Naive B cell (primary cell): ENCODE measurements around the gene ZBED3. TPM values are rescaled to one million over a fixed set of nuclear protein-coding genes. Genes with fewer than 3 reads are reported as not detected.
"Not testable (repeated sequence)": the region's sequence is repeated elsewhere in the genome, so short reads cannot be mapped to it uniquely, and the experiment has no call there.

ENCODE experiments used
- ATAC-seq, 2 donors: fragments of 150-1000 bp; cut with Tn5 transposase; 2 replicates each; pipeline ENCODE4 v1.10.0; 2021; ENCODE audit warnings: low read depth in 2 of 2, mild to moderate bottlenecking in 2 of 2, moderate library complexity in 2 of 2
- DNase-seq: peaks from one replicate; pipeline ENCODE4 v3.0.0; 2022
- H3K27ac Mint-ChIP-seq, 6 donors: one replicate each; pipeline ENCODE4 v1.8.0; 2020 to 2022; ENCODE audit warnings: mild to moderate bottlenecking in 6 of 6, mixed read lengths in 6 of 6, moderate library complexity in 5 of 6, inconsistent platforms in 2 of 6
- H3K27me3 Mint-ChIP-seq, 3 donors: one replicate each; pipeline ENCODE4 v1.8.0; 2021 to 2022; ENCODE audit warnings: mixed read lengths in 3 of 3, mild to moderate bottlenecking in 1 of 3
- H3K36me3 Mint-ChIP-seq, 2 donors: one replicate each; pipeline ENCODE4 v1.8.0; 2020 to 2022; ENCODE audit warnings: mixed read lengths in 2 of 2, inconsistent platforms in 1 of 2, mild to moderate bottlenecking in 1 of 2
- H3K4me1 Mint-ChIP-seq, 3 donors: one replicate each; pipeline ENCODE4 v1.8.0; 2020 to 2022; ENCODE audit warnings: mixed read lengths in 3 of 3, inconsistent platforms in 1 of 3, mild to moderate bottlenecking in 1 of 3, moderate library complexity in 1 of 3
- H3K4me3 Mint-ChIP-seq, 8 donors: one replicate each; pipeline ENCODE4 v1.8.0; 2020 to 2022; ENCODE audit warnings: mild to moderate bottlenecking in 8 of 8, mixed read lengths in 8 of 8, moderate library complexity in 8 of 8, inconsistent platforms in 2 of 8
- H3K9me3 Mint-ChIP-seq, 7 donors: one replicate each; pipeline ENCODE4 v1.8.0; 2020 to 2022; ENCODE audit warnings: mixed read lengths in 7 of 7, mild to moderate bottlenecking in 5 of 7, inconsistent platforms in 2 of 7, moderate library complexity in 1 of 7
- polyA plus RNA-seq, 6 donors: library from polyadenylated mRNA; unstranded; fragments of 300-500 nt; fragmentation: Illumina TruSeq; gene quantifications; one replicate each; pipeline ENCODE4 v1.2.3, GENCODE V29; 2021; ENCODE audit warnings: low read depth in 6 of 6

The ZBED3 gene
- polyA plus RNA-seq, 6 donors from 2014 or later: 0.28 to 0.49 (median 0.39) TPM; not detected in 1

DNA sequence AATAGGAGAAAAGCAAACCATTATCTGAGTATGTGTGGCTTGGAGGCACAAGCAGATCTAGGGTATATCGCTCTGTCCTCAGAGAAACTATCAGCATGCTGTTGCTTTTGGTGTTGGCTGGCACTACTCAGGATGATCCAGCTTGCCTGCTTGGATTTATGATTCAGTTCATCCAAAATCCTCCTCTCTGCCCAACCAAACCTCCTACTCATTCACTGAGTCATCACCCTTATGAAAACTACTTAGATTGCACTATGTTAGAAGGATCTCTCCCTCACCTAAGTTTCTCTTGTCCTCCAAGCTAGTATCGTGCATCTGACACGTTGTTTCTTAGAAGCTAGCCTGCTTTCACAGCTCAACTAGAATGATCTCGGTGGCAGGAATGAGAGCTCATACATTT lies 14.2 kb upstream of the ZBED3 start:
- ATAC-seq (no peak), DNase-seq (no peak)
- Mint-ChIP-seq H3K4me3 (no peak overlapping the region), H3K36me3 (no peaks in the 10 kb centered on the region), H3K9me3 (no peaks in the 10 kb centered on the region), H3K4me1 (no peaks in the 10 kb centered on the region), H3K27ac (no peak overlapping the region), H3K27me3 (no peaks in the 10 kb centered on the region)

DNA sequence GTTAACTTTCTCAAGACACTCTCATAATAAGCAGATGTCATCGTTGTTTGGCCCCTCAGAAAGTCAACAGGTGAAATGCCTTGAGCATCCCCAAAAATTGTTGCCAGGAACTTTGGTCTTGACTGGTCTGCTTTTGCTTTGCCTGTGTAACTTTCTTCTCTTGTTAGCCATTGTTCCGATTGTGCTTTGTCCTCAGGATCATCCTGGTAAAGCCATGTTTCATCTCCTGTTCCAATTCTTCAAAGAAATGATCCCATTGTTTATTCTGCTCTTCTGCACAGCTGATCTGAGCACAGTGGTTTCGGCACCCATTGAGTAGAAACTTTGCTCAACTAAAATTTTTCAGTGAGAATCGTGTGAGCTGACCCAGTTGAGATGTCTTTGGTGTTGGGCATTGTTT lies 8.1 kb upstream of the ZBED3 start:
- Mint-ChIP-seq H3K36me3 (no peaks in the 10 kb centered on the region), H3K27ac (no peak overlapping the region), H3K9me3 (peaks cover 0 to 1% (median 0%) of the 10 kb centered on the region in 7 donors), H3K4me3 (no peak overlapping the region), H3K4me1 (no peaks in the 10 kb centered on the region), H3K27me3 (no peaks in the 10 kb centered on the region)
- no peak for ATAC-seq
- DNase-seq: no peak

DNA sequence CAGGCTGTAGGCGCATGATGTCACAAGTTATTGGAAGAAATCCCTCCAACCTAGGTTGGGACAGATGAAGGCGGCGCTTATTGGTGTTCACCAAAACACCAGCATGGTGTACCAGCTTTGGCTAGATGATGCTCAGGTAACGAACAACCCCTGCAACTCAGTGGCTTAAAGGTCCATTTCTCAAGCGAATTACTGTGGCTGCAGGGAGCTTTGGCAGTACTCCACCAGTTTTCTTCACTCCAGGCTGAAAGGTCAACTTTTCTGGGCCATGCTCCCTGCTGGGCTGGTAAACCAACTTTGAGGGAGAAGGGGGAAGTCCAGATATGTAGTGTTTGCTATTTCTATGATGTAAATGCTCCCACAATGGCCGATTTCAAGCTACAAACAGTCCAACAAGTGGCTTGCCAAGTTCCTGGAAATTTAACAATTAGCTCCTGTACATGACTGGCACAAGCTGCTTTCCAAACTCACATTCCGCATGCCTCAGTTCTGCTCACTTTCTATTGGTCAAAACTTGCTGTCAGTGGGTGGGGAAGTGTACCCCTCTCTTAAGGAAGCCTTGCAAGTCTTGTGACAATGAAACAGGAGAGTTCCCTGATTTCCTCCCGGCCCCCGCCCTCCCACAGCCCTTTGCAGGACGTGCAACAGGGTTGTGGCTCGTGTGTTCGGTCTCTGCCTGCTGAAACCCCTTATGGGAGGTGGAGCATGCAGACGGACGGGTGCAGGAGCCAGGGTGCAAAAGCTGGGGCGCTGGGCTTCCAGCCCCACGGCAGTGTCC lies 588 bp upstream of the ZBED3 start:
- Mint-ChIP-seq H3K4me3 (peak overlapping the region; percentile 83 to 96 (median 93)), H3K4me1 (peaks cover 14 to 16% (median 14%) of the 10 kb centered on the region in 3 donors), H3K27me3 (peaks cover 0 to 12% (median 8%) of the 10 kb centered on the region in 3 donors), H3K9me3 (peaks cover 0 to 2% (median 0%) of the 10 kb centered on the region in 7 donors), H3K36me3 (no peaks in the 10 kb centered on the region), H3K27ac (peak overlapping the region in 4 of 6 donors; percentile 45 to 91 (median 62))
- DNase-seq (no peak), ATAC-seq (peak in 1 of 2 donors; percentile 5)

DNA sequence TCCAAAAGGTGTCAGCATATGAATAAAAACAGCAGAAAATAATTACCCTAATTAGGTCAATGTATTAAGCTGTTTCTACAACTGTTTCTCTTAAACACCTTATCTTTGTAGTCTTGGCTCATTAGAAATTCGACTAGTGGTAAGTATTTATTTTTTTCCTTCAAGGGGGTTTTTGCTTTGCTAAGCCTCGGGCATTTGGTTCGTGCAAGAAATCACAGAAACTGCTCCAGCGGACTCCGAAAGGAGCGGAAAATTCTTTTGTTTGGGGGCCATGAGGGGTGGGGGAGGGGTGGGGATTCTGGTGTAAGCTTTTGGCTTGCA lies 757 bp downstream of the ZBED3 start:
- peak overlapping the region in 3 of 6 donors; percentile 45 to 83 (median 51) for H3K27ac Mint-ChIP-seq

DNA sequence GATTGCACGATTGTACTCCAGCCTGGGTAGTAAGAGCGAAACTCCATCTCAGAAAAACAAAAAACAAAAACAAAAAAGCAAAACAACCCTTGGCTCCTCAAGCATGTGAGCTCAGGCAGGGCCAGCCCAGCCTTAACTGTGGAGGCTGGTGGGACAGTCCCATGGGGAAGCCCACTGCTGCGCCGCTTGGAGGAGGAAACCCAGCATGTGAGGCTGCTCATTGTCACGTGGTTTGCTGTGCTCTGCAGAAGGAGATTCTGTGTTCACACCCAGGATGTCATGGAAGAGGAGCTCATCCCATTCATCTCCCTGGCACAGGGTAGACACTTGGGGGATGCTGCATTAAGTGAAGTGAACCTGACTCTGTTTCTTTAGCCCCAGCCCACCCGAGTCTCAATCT lies 4.0 kb downstream of the ZBED3 start:
- no peak for ATAC-seq

More for the DNA sequence above, 757 bp downstream of the ZBED3 start:
- Mint-ChIP-seq H3K4me1 (peaks cover 14 to 16% (median 14%) of the 10 kb centered on the region in 3 donors), H3K36me3 (no peaks in the 10 kb centered on the region), H3K4me3 (peak overlapping the region; percentile 83 to 96 (median 93)), H3K9me3 (peaks cover 0 to 2% (median 0%) of the 10 kb centered on the region in 7 donors), H3K27me3 (peaks cover 0 to 12% (median 8%) of the 10 kb centered on the region in 3 donors)
- no peak for DNase-seq
- no peak for ATAC-seq

DNA sequence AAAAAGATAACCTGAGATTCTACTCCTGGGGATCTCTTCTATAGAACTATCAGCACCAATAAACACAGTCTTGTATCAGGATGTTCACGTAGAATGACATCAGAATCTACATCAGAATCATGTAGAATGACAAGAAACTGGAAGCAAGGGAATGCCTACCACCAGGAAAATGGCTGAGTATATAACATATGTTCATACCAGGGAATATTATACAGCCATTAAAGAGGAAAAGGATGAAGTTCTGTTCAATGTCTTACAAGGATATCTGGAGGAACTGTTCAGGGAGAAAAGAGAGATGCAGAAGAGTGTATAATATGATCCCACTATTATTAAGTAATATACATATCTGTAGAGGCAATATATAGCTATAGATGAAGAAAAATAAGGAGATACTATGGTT lies 4.8 kb downstream of the ZBED3 start:
- Mint-ChIP-seq H3K9me3 (no peaks in the 10 kb centered on the region), H3K27ac (no peak overlapping the region), H3K36me3 (peaks cover 0 to 5% of the 10 kb centered on the region in 2 donors), H3K4me1 (peaks cover 5 to 9% (median 8%) of the 10 kb centered on the region in 3 donors), H3K4me3 (no peak overlapping the region), H3K27me3 (peaks cover 0 to 6% (median 0%) of the 10 kb centered on the region in 3 donors)
- ATAC-seq: no peak
- DNase-seq: no peak

More for the DNA sequence above, 4.0 kb downstream of the ZBED3 start:
- no peak for DNase-seq
- Mint-ChIP-seq H3K27me3 (peaks cover 0 to 6% (median 0%) of the 10 kb centered on the region in 3 donors), H3K27ac (no peak overlapping the region), H3K4me1 (peaks cover 10 to 14% (median 14%) of the 10 kb centered on the region in 3 donors), H3K4me3 (peak overlapping the region in 1 of 8 donors; percentile 8), H3K36me3 (peaks cover 0 to 5% of the 10 kb centered on the region in 2 donors), H3K9me3 (no peaks in the 10 kb centered on the region)

DNA sequence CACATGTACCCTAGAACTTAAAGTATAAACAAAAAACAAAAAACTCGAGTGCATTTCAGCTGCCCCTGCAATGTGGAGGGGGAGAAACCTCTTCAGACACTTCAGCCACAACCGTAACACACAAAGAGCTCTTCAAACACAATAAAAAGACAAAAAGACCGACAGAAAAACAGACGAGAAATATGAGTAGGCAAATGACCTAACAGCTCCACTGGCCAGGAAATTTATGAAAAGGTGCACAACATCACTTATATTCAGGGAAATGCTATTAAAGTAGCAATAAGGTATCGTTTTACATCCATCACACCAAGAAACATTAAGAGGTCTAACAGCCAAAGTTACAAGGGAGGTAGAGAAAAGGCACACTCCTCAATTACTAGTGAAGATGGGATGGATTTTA lies 6.2 kb downstream of the ZBED3 start:
- no peak overlapping the region for H3K27ac Mint-ChIP-seq
- peaks cover 8 to 17% (median 10%) of the 10 kb centered on the region in 3 donors for H3K4me1 Mint-ChIP-seq
- H3K4me3 Mint-ChIP-seq: no peak overlapping the region
- DNase-seq: no peak
- peaks cover 0 to 5% of the 10 kb centered on the region in 2 donors for H3K36me3 Mint-ChIP-seq
- peaks cover 0 to 13% (median 7%) of the 10 kb centered on the region in 3 donors for H3K27me3 Mint-ChIP-seq
- no peaks in the 10 kb centered on the region for H3K9me3 Mint-ChIP-seq
- no peak for ATAC-seq

DNA sequence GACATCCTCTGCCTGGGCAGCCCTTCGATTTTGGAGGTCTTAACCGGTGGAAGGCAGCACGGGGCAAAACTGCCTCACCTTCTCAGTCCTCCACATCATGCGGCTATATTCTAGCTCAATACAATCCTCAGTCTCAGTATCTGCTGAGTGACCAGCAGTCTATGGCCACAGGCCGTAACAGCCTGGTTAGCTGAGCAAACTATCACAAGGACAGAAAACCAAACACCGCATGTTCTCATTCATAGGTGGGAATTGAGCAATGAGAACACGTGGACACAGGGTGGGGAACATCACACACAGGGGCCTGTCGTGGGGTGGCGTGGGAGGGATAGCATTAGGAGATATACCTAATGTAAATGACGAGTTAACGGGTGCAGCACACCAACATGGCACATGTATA lies 6.6 kb downstream of the ZBED3 start:
- not testable (repeated sequence) for ATAC-seq, H3K9me3 Mint-ChIP-seq, H3K27ac Mint-ChIP-seq, DNase-seq, H3K36me3 Mint-ChIP-seq
- Mint-ChIP-seq H3K4me3 (peak overlapping the region in 1 of 8 donors; percentile 50), H3K27me3 (peaks cover 0 to 15% (median 10%) of the 10 kb centered on the region in 3 donors), H3K4me1 (peaks cover 9 to 17% (median 11%) of the 10 kb centered on the region in 3 donors)

DNA sequence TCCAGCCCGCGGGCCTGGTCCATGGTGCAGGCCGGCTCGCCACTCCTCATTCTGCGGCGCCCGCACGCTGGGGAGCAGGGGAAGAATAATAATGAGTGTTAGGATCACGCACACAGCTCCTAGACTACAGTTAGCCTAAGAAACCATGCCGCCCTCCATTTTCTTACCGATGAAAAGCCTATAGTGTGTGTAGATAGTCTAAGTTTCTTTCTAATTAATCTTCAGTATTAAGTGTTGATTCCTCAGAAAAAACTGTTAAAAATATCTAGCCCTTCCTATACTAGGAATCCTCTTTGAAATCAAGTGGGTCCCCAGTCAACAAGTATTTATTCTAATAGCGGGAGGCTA lies 9.3 kb downstream of the ZBED3 start:
- H3K4me1 Mint-ChIP-seq: peaks cover 7 to 16% (median 11%) of the 10 kb centered on the region in 3 donors
- H3K27me3 Mint-ChIP-seq: peaks cover 0 to 20% (median 10%) of the 10 kb centered on the region in 3 donors
- H3K9me3 Mint-ChIP-seq: no peaks in the 10 kb centered on the region
- H3K27ac Mint-ChIP-seq: no peak overlapping the region
- DNase-seq (no peak), ATAC-seq (peak in 1 of 2 donors; percentile 22)
- peaks cover 0 to 5% of the 10 kb centered on the region in 2 donors for H3K36me3 Mint-ChIP-seq
- H3K4me3 Mint-ChIP-seq: peak overlapping the region in 6 of 8 donors; percentile 46 to 80 (median 66)

DNA sequence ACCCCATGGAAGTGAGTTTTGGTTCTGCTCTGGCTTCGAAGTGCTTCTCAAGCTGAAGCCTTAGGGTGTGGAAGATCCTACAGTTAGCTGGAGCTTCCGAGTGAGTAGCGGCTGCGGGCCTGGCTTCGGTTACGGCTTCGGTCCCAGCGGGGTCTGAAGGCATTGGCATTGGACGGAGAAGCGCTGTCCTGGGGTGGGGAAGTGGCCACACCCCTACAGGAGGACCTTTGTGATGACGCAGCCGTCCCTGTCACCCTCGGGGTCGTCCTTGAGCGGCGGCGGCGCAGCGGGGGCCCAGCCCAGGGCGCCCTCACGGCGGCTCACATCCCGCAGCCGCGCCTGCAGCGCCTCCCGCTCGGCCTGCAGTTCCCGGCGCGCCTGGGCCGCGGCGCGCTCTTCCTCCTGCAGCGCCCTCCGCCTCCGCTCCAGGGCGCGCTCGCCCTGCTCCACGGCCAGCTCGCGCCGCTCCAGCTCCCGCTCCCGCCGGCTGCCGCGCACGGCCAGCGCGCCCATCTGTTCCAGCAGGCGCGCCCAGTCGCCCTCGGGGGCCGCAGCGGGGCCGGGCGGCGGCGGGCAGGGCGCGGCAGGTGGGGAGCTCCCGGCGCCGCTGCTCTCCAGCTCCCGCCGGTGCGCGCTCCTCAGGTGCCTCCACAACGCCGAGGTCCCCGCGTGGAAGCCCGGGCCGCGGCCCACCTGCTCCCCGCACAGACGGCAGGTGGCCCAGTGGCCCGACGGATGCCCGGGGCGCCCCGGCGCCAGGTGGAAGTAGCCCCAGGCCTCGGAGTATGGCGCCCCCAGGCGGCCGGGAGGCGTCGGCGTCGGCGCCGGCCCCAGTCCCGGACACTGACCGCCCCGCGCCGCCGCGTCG lies 9.9 kb downstream of the ZBED3 start:
- H3K4me1 Mint-ChIP-seq: peaks cover 7 to 16% (median 11%) of the 10 kb centered on the region in 3 donors
- H3K4me3 Mint-ChIP-seq: peak overlapping the region in 7 of 8 donors; percentile 34 to 90 (median 64)
- peaks cover 0 to 5% of the 10 kb centered on the region in 2 donors for H3K36me3 Mint-ChIP-seq

DNA sequence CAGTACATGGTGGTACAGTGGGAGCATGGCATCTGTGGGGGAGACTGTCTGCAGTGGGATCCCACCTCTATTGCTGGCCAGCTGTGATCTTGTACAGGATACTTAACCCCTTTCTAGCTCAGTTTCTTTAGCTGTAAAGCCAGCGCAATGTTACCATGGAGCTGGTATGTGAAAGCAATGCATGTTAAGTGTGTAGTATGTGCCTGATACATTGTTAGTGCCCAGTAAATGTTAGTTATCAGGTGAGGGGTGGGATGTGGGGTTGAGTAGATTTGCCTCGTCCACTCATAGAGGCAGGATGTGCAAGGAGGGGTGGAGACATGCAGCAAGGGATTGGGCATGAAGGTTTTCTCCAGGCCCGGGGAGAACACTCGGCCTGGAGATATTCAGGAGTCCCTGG lies 12.3 kb downstream of the ZBED3 start:
- Mint-ChIP-seq H3K36me3 (peaks cover 10 to 14% of the 10 kb centered on the region in 2 donors), H3K4me1 (peaks cover 10 to 21% (median 11%) of the 10 kb centered on the region in 3 donors), H3K9me3 (peaks cover 0 to 4% (median 0%) of the 10 kb centered on the region in 7 donors), H3K4me3 (peak overlapping the region in 1 of 8 donors; percentile 47), H3K27ac (no peak overlapping the region), H3K27me3 (peaks cover 0 to 20% (median 10%) of the 10 kb centered on the region in 3 donors)
- ATAC-seq (no peak), DNase-seq (no peak)

More for the DNA sequence above, 9.9 kb downstream of the ZBED3 start:
- DNase-seq: peak; percentile 27
- Mint-ChIP-seq H3K9me3 (no peaks in the 10 kb centered on the region), H3K27ac (no peak overlapping the region), H3K27me3 (peaks cover 0 to 20% (median 10%) of the 10 kb centered on the region in 3 donors)
- ATAC-seq: peak; percentile 81 to 88

DNA sequence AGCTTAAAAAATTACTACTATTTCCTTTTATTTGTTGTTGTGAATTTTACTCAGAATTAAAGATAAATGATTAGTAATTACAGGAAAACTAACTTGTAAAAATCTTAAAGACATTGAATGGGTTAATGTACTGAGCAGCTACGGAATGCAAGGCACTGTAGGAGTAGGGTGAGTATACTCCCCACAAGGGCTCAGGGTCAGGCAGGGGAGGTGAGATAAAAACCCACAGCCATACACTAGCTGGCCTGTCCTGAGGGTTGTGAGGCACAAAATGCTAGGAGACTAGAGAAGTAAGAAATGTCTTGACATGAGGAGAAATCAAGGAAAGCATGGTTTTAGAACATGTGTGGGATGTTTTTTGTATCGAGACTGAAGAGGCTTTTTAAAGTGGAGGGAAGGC lies 13.4 kb downstream of the ZBED3 start:
- H3K27me3 Mint-ChIP-seq: peaks cover 0 to 20% (median 10%) of the 10 kb centered on the region in 3 donors
- peaks cover 0 to 4% (median 0%) of the 10 kb centered on the region in 7 donors for H3K9me3 Mint-ChIP-seq
- ATAC-seq (no peak), DNase-seq (no peak)
- peaks cover 10 to 21% (median 11%) of the 10 kb centered on the region in 3 donors for H3K4me1 Mint-ChIP-seq
- H3K27ac Mint-ChIP-seq: peak overlapping the region in 2 of 6 donors; percentile 42 to 48
- no peak overlapping the region for H3K4me3 Mint-ChIP-seq
- H3K36me3 Mint-ChIP-seq: peaks cover 5 to 24% of the 10 kb centered on the region in 2 donors

DNA sequence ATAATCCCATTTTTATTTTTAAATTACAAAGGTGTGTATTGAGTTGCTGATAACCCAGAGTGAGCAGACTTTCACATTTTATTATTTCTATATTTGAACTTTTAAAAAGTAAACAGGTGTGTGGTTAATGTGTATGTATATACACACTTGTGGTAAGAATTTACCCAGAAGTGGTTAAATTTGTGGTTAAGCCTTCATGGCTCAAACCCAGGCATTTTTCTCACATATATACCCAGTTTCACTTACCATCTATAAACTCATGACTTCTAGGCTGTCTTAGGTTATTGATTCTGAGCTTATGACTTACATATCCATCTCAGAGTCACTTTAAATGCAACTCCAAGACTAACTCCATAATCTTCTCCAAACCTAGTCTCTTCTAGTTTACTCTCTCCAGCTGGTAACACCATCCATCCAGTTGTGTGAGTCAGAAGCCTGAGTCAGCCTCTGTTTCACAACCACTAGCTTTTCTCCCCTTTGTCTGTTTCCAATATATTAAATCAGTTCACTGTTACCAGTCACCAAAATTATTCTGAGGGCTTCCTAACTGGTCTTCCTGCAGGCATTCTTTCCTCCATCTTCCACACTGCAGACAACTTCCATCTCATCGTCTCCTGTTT lies 20.2 kb downstream of the ZBED3 start:
- no peak overlapping the region for H3K27ac Mint-ChIP-seq
- H3K4me1 Mint-ChIP-seq: peaks cover 0 to 4% (median 3%) of the 10 kb centered on the region in 3 donors
- DNase-seq (no peak), ATAC-seq (no peak)
- H3K27me3 Mint-ChIP-seq: no peaks in the 10 kb centered on the region
- H3K36me3 Mint-ChIP-seq: peaks cover 25 to 43% of the 10 kb centered on the region in 2 donors
- H3K9me3 Mint-ChIP-seq: peaks cover 0 to 4% (median 0%) of the 10 kb centered on the region in 7 donors
- no peak overlapping the region for H3K4me3 Mint-ChIP-seq
